GM18519 (cell line): Measurements from ENCODE around the gene ODAD2.

ENCODE experiments used
- ATAC-seq: cut with Tn5 transposase; IDR thresholded peaks from one replicate; pipeline ENCODE4 v1.9.1; 2021; ENCODE audit warnings: mild to moderate bottlenecking, moderate library complexity; ENCODE audit not compliant: unreplicated experiment, low FRiP score

The ODAD2 gene

GRCh38 chr10:27865221-27865635 is 133.7 kb downstream of the ODAD2 start:
- ATAC-seq: no peak

- no peak for ATAC-seq
These were observed 137.1 kb downstream of the ODAD2 start for GRCh38 chr10:27861781-27862180.

- no peak for ATAC-seq
These were observed 141.3 kb downstream of the ODAD2 start for GRCh38 chr10:27857616-27858015.

- ATAC-seq: no peak
These were observed 154.7 kb downstream of the ODAD2 start for GRCh38 chr10:27844223-27844622.

GRCh38 chr10:27838901-27839300 is 160.0 kb downstream of the ODAD2 start:
- ATAC-seq: no peak

GRCh38 chr10:27838361-27838760 is 160.5 kb downstream of the ODAD2 start:
- no peak for ATAC-seq

- ATAC-seq: no peak
These were observed 164.4 kb downstream of the ODAD2 start for GRCh38 chr10:27834476-27834875.

- ATAC-seq: no peak
These were observed 165.1 kb downstream of the ODAD2 start for GRCh38 chr10:27833792-27834191.

- ATAC-seq: no peak
These were observed 166.1 kb downstream of the ODAD2 start for GRCh38 chr10:27832826-27833225.

- no peak for ATAC-seq
These were observed 172.5 kb downstream of the ODAD2 start for GRCh38 chr10:27826369-27826768.

GRCh38 chr10:27822301-27822700 is 176.6 kb downstream of the ODAD2 start:
- ATAC-seq: no peak

- ATAC-seq: no peak
These were observed 178.2 kb downstream of the ODAD2 start for GRCh38 chr10:27820637-27821036.

- ATAC-seq: no peak
These were observed 178.9 kb downstream of the ODAD2 start for GRCh38 chr10:27819781-27820531.

- no peak for ATAC-seq
These were observed 182.6 kb downstream of the ODAD2 start for GRCh38 chr10:27816320-27816719.

- no peak for ATAC-seq
These were observed 183.0 kb downstream of the ODAD2 start for GRCh38 chr10:27815846-27816245.

- no peak for ATAC-seq
These were observed 183.6 kb downstream of the ODAD2 start for GRCh38 chr10:27815261-27815660.

- no peak for ATAC-seq
These were observed 193.7 kb downstream of the ODAD2 start for GRCh38 chr10:27805180-27805579.

GRCh38 chr10:27804136-27804535 is 194.7 kb downstream of the ODAD2 start:
- ATAC-seq: no peak

- no peak for ATAC-seq
These were observed 197.6 kb downstream of the ODAD2 start for GRCh38 chr10:27801171-27801785.

GRCh38 chr10:27799046-27799445 is 199.8 kb downstream of the ODAD2 start:
- no peak for ATAC-seq

- ATAC-seq: no peak
These were observed 204.7 kb downstream of the ODAD2 start for GRCh38 chr10:27794157-27794556.

GRCh38 chr10:27792216-27792615 is 206.7 kb downstream of the ODAD2 start:
- ATAC-seq: no peak
